GM03348 (cell line): ENCODE data around the gene PRSS3.
"Not testable (repeated sequence)": the region's sequence is repeated elsewhere in the genome, so short reads cannot be mapped to it uniquely, and the experiment has no call there.

Source experiments
- DNase-seq: peaks from one replicate; pipeline ENCODE4 v3.0.0; 2012; ENCODE audit warnings: low spot score

PRSS3 gene

GRCh38 chr9:33795281-33795680, at the start of gene PRSS3:
Gene PRSS3 (plus strand): TSS chr9:33795561. CDS start chr9:33795574, 13 bp downstream.
- no peak for DNase-seq

GRCh38 chr9:33748633-33749304, 46.6 kb upstream of the PRSS3 start:
- DNase-seq, result no peak

GRCh38 chr9:33749305-33749654, 46.1 kb upstream of the PRSS3 start:
- not testable (repeated sequence) for DNase-seq

- peak; percentile 65 for DNase-seq
Measured at GRCh38 chr9:33750307-33750838, 45.0 kb upstream of the PRSS3 start.

- peak; percentile 7 for DNase-seq
Measured at GRCh38 chr9:33750839-33751339, 44.5 kb upstream of the PRSS3 start.

GRCh38 chr9:33751536-33752129, 43.7 kb upstream of the PRSS3 start:
- DNase-seq, result no peak

GRCh38 chr9:33752130-33752637, 43.2 kb upstream of the PRSS3 start:
- no peak for DNase-seq

- not testable (repeated sequence) for DNase-seq
Measured at GRCh38 chr9:33752789-33753188, 42.6 kb upstream of the PRSS3 start.

- peak; percentile 13 for DNase-seq
Measured at GRCh38 chr9:33759648-33760047, 35.7 kb upstream of the PRSS3 start.

GRCh38 chr9:33762343-33762742, 33.0 kb upstream of the PRSS3 start:
- DNase-seq, result no peak

- DNase-seq, result not testable (repeated sequence)
Measured at GRCh38 chr9:33763709-33764108, 31.7 kb upstream of the PRSS3 start.

GRCh38 chr9:33765411-33765810, 29.9 kb upstream of the PRSS3 start:
- peak; percentile 24 for DNase-seq

GRCh38 chr9:33770156-33770880, 25.0 kb upstream of the PRSS3 start:
- DNase-seq, result peak; percentile 6

- not testable (repeated sequence) for DNase-seq
Measured at GRCh38 chr9:33773135-33773534, 22.2 kb upstream of the PRSS3 start.

GRCh38 chr9:33774074-33774659, 21.2 kb upstream of the PRSS3 start:
- not testable (repeated sequence) for DNase-seq

- DNase-seq, result no peak
Measured at GRCh38 chr9:33776578-33776977, 18.8 kb upstream of the PRSS3 start.

- peak; percentile 69 for DNase-seq
Measured at GRCh38 chr9:33778700-33779351, 16.5 kb upstream of the PRSS3 start.

GRCh38 chr9:33780276-33780675, 15.1 kb upstream of the PRSS3 start:
- DNase-seq, result no peak

- no peak for DNase-seq
Measured at GRCh38 chr9:33781736-33782135, 13.6 kb upstream of the PRSS3 start.

- DNase-seq, result peak; percentile 43
Measured at GRCh38 chr9:33782395-33783152, 12.8 kb upstream of the PRSS3 start.

- DNase-seq, result no peak
Measured at GRCh38 chr9:33785914-33786313, 9.4 kb upstream of the PRSS3 start.
